HepG2 (cell line): Measurements from ENCODE around the gene TNS1. TPM values are rescaled to one million over a fixed set of nuclear protein-coding genes. Genes with fewer than 3 reads are reported as not detected.

ENCODE experiments used
- DDIT3 ChIP-seq: sonication (generic); formaldehyde crosslinking; IDR thresholded peaks from 2 replicates; pipeline ENCODE4 v1.4.0; 2020; ENCODE audit warnings: mild to moderate bottlenecking, missing genetic modification reagents
- FOSL1 ChIP-seq: sonication (generic); formaldehyde crosslinking; IDR thresholded peaks from 2 replicates; pipeline ENCODE4 v1.9.0; 2021; ENCODE audit warnings: missing genetic modification reagents, borderline replicate concordance
- FOSL2 ChIP-seq: sonication (generic); formaldehyde crosslinking; IDR thresholded peaks from 2 replicates; pipeline ENCODE4 v1.4.0; 2020; ENCODE audit warnings: missing genetic modification reagents
- JDP2 ChIP-seq: sonication (generic); formaldehyde crosslinking; IDR thresholded peaks from 2 replicates; pipeline ENCODE4 v1.8.1; 2022; ENCODE audit warnings: missing genetic modification reagents, borderline replicate concordance
- MAFK ChIP-seq, 2 experiments: IDR thresholded peaks in 1 of 2; conservative IDR thresholded peaks in 1 of 2; 2 replicates each; pipeline ENCODE4 v1.6.1; 2011; ENCODE audit warnings: improper control_type of control experiment in 2 of 2, low read length in 2 of 2
- MYNN ChIP-seq: sonication (generic); formaldehyde crosslinking; IDR thresholded peaks from 2 replicates; pipeline ENCODE4 v1.4.0; 2020; ENCODE audit warnings: mild to moderate bottlenecking, low read depth, missing genetic modification reagents
- NPAS2 ChIP-seq: sonication (generic); formaldehyde crosslinking; IDR thresholded peaks from 2 replicates; pipeline ENCODE4 v1.8.0; 2022; ENCODE audit warnings: mild to moderate bottlenecking, missing genetic modification reagents, borderline replicate concordance
- NR2C2 ChIP-seq: sonication (generic); formaldehyde crosslinking; IDR thresholded peaks from 2 replicates; pipeline ENCODE4 v1.4.0; 2020; ENCODE audit warnings: missing genetic modification reagents, mild to moderate bottlenecking, moderate library complexity, borderline replicate concordance
- PHF8 ChIP-seq: sonication (generic); formaldehyde crosslinking; IDR thresholded peaks from 2 replicates; pipeline ENCODE4 v1.5.0; 2020; ENCODE audit warnings: missing genetic modification reagents
- THYN1 ChIP-seq: sonication (generic); formaldehyde crosslinking; IDR thresholded peaks from 2 replicates; pipeline ENCODE4 v1.8.1; 2023; ENCODE audit warnings: low read depth, mild to moderate bottlenecking, moderate library complexity, missing genetic modification reagents, borderline replicate concordance
- ZBTB46 ChIP-seq: sonication (generic); formaldehyde crosslinking; IDR thresholded peaks from 2 replicates; pipeline ENCODE4 v1.4.0; 2020; ENCODE audit warnings: mild to moderate bottlenecking, missing genetic modification reagents, borderline replicate concordance
- ZFP82 ChIP-seq: sonication (generic); formaldehyde crosslinking; IDR thresholded peaks from 2 replicates; pipeline ENCODE4 v1.5.1; 2020; ENCODE audit warnings: mild to moderate bottlenecking, missing genetic modification reagents, borderline replicate concordance
- ZNF331 ChIP-seq: sonication (generic); formaldehyde crosslinking; IDR thresholded peaks from 2 replicates; pipeline ENCODE4 v1.4.0; 2020; ENCODE audit warnings: missing genetic modification reagents
- ZNF34 ChIP-seq: sonication (generic); formaldehyde crosslinking; IDR thresholded peaks from 2 replicates; pipeline ENCODE4 v1.4.0; 2020; ENCODE audit warnings: mild to moderate bottlenecking, missing genetic modification reagents, borderline replicate concordance
- ZNF530 ChIP-seq: sonication (generic); formaldehyde crosslinking; IDR thresholded peaks from 2 replicates; pipeline ENCODE4 v1.5.0; 2020; ENCODE audit warnings: low read depth, mild to moderate bottlenecking, missing genetic modification reagents
- ZNF543 ChIP-seq: sonication (generic); formaldehyde crosslinking; IDR thresholded peaks from 2 replicates; pipeline ENCODE4 v1.4.0; 2020; ENCODE audit warnings: mild to moderate bottlenecking, missing genetic modification reagents
- ZNF607 ChIP-seq: sonication (generic); formaldehyde crosslinking; IDR thresholded peaks from 2 replicates; pipeline ENCODE4 v1.5.1; 2020; ENCODE audit warnings: missing genetic modification reagents, mild to moderate bottlenecking, borderline replicate concordance
- ZNF883 ChIP-seq: sonication (generic); formaldehyde crosslinking; IDR thresholded peaks from 2 replicates; pipeline ENCODE4 v1.5.1; 2020; ENCODE audit warnings: mild to moderate bottlenecking, missing genetic modification reagents; ENCODE audit errors: not compliant biosample characterization
- polyA plus RNA-seq, 8 experiments: library from polyadenylated mRNA; depleted of rRNA in 3 of 8; stranded (reverse) in 7 of 8; unstranded in 1 of 8; fragments of >200 nt; fragmentation: Illumina TruSeq in 4 of 8; extraction: Trizol in 4 of 8; gene quantifications; 2 replicates each; pipeline versions ENCODE4 v1.2.1 to v1.2.3, GENCODE V29; 2011 to 2016; ENCODE audit warnings: low read depth in 4 of 8, missing spikeins in 1 of 8, mixed read lengths in 1 of 8; ENCODE audit not compliant: insufficient read depth in 1 of 8
- total RNA-seq, 5 experiments: library from RNA; depleted of rRNA; stranded (reverse); fragments of >200 nt; fragmentation: Illumina TruSeq; extraction: Trizol; gene quantifications; 2 replicates each; pipeline ENCODE4 v1.2.3, GENCODE V29; 2016; ENCODE audit warnings: low read depth in 1 of 5
- TF ChIP-seq, protein P1 (sequence below): sonication (generic); formaldehyde crosslinking; IDR thresholded peaks from 2 replicates; pipeline ENCODE4 v1.5.0; 2020; ENCODE audit warnings: missing genetic modification reagents
- TF ChIP-seq, protein P2 (sequence below): sonication (generic); formaldehyde crosslinking; IDR thresholded peaks from 2 replicates; pipeline ENCODE4 v1.4.0; 2020; ENCODE audit warnings: mild to moderate bottlenecking, missing genetic modification reagents
- TF ChIP-seq, protein P3 (sequence below): sonication (generic); formaldehyde crosslinking; IDR thresholded peaks from 2 replicates; pipeline ENCODE4 v1.5.0; 2020; ENCODE audit warnings: missing genetic modification reagents

Gene TNS1
- total and polyA plus RNA-seq, 2 of the 13 experiments (the other 11 are each of a cell fraction or from before 2014, with no cell fraction given), result 1.9 to 118 TPM

DNA sequence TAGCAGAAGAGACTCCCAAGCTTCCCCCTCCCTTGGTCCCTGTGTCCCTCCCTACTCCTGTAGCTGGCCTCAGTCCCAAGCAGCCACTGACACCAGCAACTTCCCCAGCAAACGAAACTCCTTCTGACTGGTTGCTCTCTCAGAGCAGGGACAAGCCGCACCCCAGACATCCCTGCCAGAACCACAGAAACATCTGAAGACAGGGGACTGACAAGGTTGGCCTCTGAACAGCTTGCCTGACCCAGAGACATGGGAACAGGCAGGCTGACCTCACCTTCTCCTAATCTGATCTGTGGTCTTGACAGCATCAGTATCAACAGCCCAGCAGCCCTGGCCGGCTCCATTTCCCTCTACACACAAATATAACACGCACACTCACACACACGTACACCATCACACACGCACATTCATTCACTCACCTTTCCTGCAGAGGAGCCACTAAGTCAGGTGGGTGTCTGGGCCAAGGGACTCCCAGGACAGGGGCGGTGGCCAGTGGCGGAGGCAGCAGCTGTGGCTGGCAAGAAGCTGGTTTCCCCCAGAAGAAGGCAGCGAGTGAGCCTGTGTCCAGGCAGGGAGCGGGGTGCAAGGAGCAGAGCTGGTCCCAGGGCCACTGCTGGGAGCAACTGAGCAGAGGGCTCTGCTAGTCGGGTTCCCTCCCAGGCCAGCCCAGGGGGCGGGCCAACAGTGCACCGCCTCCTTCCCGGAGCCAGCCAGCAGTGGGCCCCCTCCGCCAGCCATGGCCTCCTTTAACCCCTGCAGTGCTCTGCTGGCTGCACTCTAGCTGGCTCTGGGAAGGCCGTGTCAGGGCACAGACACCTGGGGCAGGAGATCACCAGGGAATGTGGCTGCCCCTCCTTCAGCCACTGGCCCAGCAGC lies 59.1 kb downstream of the TNS1 start (continued):
- TF ChIP-seq ZNF34 (CRISPR knock-in tag) (no peak), JDP2 (CRISPR knock-in tag) (no peak), FOSL1 (CRISPR knock-in tag) (no peak), ZFP82 (CRISPR knock-in tag) (no peak), ZNF331 (CRISPR knock-in tag) (peak; percentile 71; the same call in 1 of the 2 replicates), ZBTB46 (CRISPR knock-in tag) (no peak), ZNF607 (peak; percentile 88), PHF8 (no peak), THYN1 (no peak; the same call in 1 of the 2 replicates), ZNF530 (CRISPR knock-in tag) (no peak), MAFK (conservative IDR thresholded peaks at IDR 0.05 in 1 of 2, IDR thresholded peaks at IDR 0.05 in 1 of 2; ENCODE audit: low read length in 2 of 2) (no peak), FOSL2 (CRISPR knock-in tag) (no peak), NPAS2 (CRISPR knock-in tag) (no peak), MYNN (CRISPR knock-in tag) (no peak), DDIT3 (CRISPR knock-in tag) (no peak), ZNF883 (CRISPR knock-in tag) (peak; percentile 90), NR2C2 (no peak), ZNF543 (CRISPR knock-in tag) (no peak)
- TF ChIP-seq, protein P1, sequence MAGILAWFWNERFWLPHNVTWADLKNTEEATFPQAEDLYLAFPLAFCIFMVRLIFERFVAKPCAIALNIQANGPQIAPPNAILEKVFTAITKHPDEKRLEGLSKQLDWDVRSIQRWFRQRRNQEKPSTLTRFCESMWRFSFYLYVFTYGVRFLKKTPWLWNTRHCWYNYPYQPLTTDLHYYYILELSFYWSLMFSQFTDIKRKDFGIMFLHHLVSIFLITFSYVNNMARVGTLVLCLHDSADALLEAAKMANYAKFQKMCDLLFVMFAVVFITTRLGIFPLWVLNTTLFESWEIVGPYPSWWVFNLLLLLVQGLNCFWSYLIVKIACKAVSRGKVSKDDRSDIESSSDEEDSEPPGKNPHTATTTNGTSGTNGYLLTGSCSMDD, result no peak
- TF ChIP-seq, protein P2, sequence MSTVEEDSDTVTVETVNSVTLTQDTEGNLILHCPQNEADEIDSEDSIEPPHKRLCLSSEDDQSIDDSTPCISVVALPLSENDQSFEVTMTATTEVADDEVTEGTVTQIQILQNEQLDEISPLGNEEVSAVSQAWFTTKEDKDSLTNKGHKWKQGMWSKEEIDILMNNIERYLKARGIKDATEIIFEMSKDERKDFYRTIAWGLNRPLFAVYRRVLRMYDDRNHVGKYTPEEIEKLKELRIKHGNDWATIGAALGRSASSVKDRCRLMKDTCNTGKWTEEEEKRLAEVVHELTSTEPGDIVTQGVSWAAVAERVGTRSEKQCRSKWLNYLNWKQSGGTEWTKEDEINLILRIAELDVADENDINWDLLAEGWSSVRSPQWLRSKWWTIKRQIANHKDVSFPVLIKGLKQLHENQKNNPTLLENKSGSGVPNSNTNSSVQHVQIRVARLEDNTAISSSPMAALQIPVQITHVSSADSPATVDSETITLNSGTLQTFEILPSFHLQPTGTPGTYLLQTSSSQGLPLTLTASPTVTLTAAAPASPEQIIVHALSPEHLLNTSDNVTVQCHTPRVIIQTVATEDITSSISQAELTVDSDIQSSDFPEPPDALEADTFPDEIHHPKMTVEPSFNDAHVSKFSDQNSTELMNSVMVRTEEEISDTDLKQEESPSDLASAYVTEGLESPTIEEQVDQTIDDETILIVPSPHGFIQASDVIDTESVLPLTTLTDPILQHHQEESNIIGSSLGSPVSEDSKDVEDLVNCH (CRISPR knock-in tag), result no peak
- TF ChIP-seq, protein P3, sequence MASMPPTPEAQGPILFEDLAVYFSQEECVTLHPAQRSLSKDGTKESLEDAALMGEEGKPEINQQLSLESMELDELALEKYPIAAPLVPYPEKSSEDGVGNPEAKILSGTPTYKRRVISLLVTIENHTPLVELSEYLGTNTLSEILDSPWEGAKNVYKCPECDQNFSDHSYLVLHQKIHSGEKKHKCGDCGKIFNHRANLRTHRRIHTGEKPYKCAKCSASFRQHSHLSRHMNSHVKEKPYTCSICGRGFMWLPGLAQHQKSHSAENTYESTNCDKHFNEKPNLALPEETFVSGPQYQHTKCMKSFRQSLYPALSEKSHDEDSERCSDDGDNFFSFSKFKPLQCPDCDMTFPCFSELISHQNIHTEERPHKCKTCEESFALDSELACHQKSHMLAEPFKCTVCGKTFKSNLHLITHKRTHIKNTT (CRISPR knock-in tag), result no peak
